ENCODE measurements around the gene ITGB4. TPM values are rescaled to one million over a fixed set of nuclear protein-coding genes. Genes with fewer than 3 reads are reported as not detected.

ITGB4 gene
- total and polyA plus RNA-seq, 9 of the 15 experiments (the other 6 are each of a cell fraction or from before 2014, with no cell fraction given): 0.05 to 2.8 (median 0.76) TPM; not detected in 3

- in situ Hi-C loops (cut with MboI): no loop called here
- H4K20me1 ChIP-seq (replicated peaks; ENCODE audit: control insufficient read depth, insufficient read depth, low read length): no peaks in the 10 kb centered on the region
- ATAC-seq: no peak; the same call in 2 of the 3 replicates
- no peak overlapping the region for H2AFZ ChIP-seq (ENCODE audit: low read depth, low read length)
- ChIA-PET CTCF (ENCODE audit: low intra/inter-chr PET ratio) (interaction anchor here (0.7 kb wide), 1 partner anchor 11 kb away, joined by 3 read pairs; no protein-coding TSS in a partner anchor), POLR2A (interaction anchor here (1.3 to 2.4 kb wide), 2 partner anchors 12 to 42 kb away, joined by 5 to 12 read pairs; no protein-coding TSS in a partner anchor)
- H3K9me1 ChIP-seq (ENCODE audit: control insufficient read depth, insufficient read depth, low read length): no peaks in the 10 kb centered on the region
- no peak for TF ChIP-seq ZNF12 (CRISPR knock-in tag; IDR thresholded peaks at IDR 0.05)
- no peaks in the 10 kb centered on the region for H3K79me2 ChIP-seq (ENCODE audit: control insufficient read depth, insufficient read depth, low read length)
- intact Hi-C loops (cut with micrococcal nuclease): no loop called here
- H3K9ac ChIP-seq (ENCODE audit: insufficient read depth in 1 of 2, low read depth in 2 of 2, low read length in 2 of 2): no peak overlapping the region
- no peak overlapping the region for H3K4me2 ChIP-seq (ENCODE audit: insufficient read depth, low read length)
- H3K4me3 ChIP-seq: no peak overlapping the region
- WGBS (ENCODE audit: insufficient coverage, low coverage, missing lambda C conversion rate): 29% methylated on average over 22 of the region's 26 CpGs
- FAIRE-seq: no peak
- BruUV-seq (replicated peaks): no TSS peak
- no peak overlapping the region for H3K27ac ChIP-seq (ENCODE audit: extremely low read depth, low read depth, low read length)
- DNase-seq (ENCODE audit: extremely low read depth in 1 of 4, low spot score in 3 of 4): no peak
- H3K36me3 ChIP-seq (ENCODE audit: control insufficient read depth, insufficient read depth, low read length): no peaks in the 10 kb centered on the region
- peaks cover 0 to 36% of the 10 kb centered on the region in 2 experiments; a peak in 2 of 5 replicates for H3K4me1 ChIP-seq (replicated peaks in 1 of 2; ENCODE audit: control insufficient read depth in 2 of 2, insufficient read depth in 2 of 2, low read length in 2 of 2)
- no peaks in the 10 kb centered on the region for H3K9me3 ChIP-seq (replicated peaks; ENCODE audit: control insufficient read depth, insufficient read depth, low read depth, low read length)
- peaks cover 9 to 38% of the 10 kb centered on the region in 2 experiments; a peak in 4 of 5 replicates for H3K27me3 ChIP-seq (ENCODE audit: control insufficient read depth in 2 of 2, insufficient read depth in 2 of 2, low read length in 2 of 2)
Observed at GRCh38 chr17:75731086-75731715, 9.9 kb downstream of the ITGB4 start.

- no peak overlapping the region for H3K4me2 ChIP-seq (ENCODE audit: insufficient read depth, low read length)
- 51% methylated on average over 30 of the region's 31 CpGs for WGBS (ENCODE audit: insufficient coverage, low coverage, missing lambda C conversion rate)
- ChIA-PET CTCF (ENCODE audit: low intra/inter-chr PET ratio) (no interaction called here), POLR2A (interaction anchor here (0.7 to 1.3 kb wide), 2 partner anchors 42 to 684 kb away, joined by 3 to 5 read pairs; no protein-coding TSS in a partner anchor)
- no peak overlapping the region for H3K4me3 ChIP-seq
- peaks cover 0 to 43% of the 10 kb centered on the region in 2 experiments; a peak in 2 of 5 replicates for H3K4me1 ChIP-seq (replicated peaks in 1 of 2; ENCODE audit: control insufficient read depth in 2 of 2, insufficient read depth in 2 of 2, low read length in 2 of 2)
- no peaks in the 10 kb centered on the region for H3K9me1 ChIP-seq (ENCODE audit: control insufficient read depth, insufficient read depth, low read length)
- H3K27ac ChIP-seq (ENCODE audit: extremely low read depth, low read depth, low read length): no peak overlapping the region
- no peak for ATAC-seq
- in situ Hi-C loops (cut with MboI) (no loop called here), intact Hi-C loops (cut with micrococcal nuclease) (no loop called here)
- no peak overlapping the region for H2AFZ ChIP-seq (ENCODE audit: low read depth, low read length)
- H3K79me2 ChIP-seq (ENCODE audit: control insufficient read depth, insufficient read depth, low read length): no peaks in the 10 kb centered on the region
- peaks cover 9 to 36% of the 10 kb centered on the region in 2 experiments; a peak in 4 of 5 replicates for H3K27me3 ChIP-seq (ENCODE audit: control insufficient read depth in 2 of 2, insufficient read depth in 2 of 2, low read length in 2 of 2)
- TF ChIP-seq MAX (CRISPR knock-in tag; IDR thresholded peaks at IDR 0.05): 0 out of 2 replicates have a peak, but pooled peaks have one; percentile 27
- TF ChIP-seq ZNF398 (CRISPR knock-in tag; IDR thresholded peaks at IDR 0.05): no peak
- no peak overlapping the region for H3K9ac ChIP-seq (ENCODE audit: insufficient read depth in 1 of 2, low read depth in 2 of 2, low read length in 2 of 2)
- no peaks in the 10 kb centered on the region for H4K20me1 ChIP-seq (replicated peaks; ENCODE audit: control insufficient read depth, insufficient read depth, low read length)
- H3K9me3 ChIP-seq (replicated peaks; ENCODE audit: control insufficient read depth, insufficient read depth, low read depth, low read length): no peaks in the 10 kb centered on the region
- BruUV-seq (replicated peaks): no TSS peak
- DNase-seq (ENCODE audit: extremely low read depth in 1 of 4, low spot score in 3 of 4): no peak
- no peaks in the 10 kb centered on the region for H3K36me3 ChIP-seq (ENCODE audit: control insufficient read depth, insufficient read depth, low read length)
- FAIRE-seq: no peak
Observed at GRCh38 chr17:75731716-75732498, 10.6 kb downstream of the ITGB4 start.

All from K562 (cell line).